Measurements from ENCODE around the gene NOC4L. TPM values are rescaled to one million over a fixed set of nuclear protein-coding genes. Genes with fewer than 3 reads are reported as not detected.

NOC4L gene
- polyA plus RNA-seq, 1 of the 3 experiments (the other 2 are of a cell fraction) = 12.9 TPM

- TF ChIP-seq RFX5 (IDR thresholded peaks at IDR 0.05; ENCODE audit: low read length) = no peak
- TF ChIP-seq GATA2 (CRISPR knock-in tag; IDR thresholded peaks at IDR 0.05) = no peak
Observed at GRCh38 chr12:132154341-132154761, 10.1 kb downstream of the NOC4L start (continued).

GRCh38 chr12:132154941-132155770 lies 10.9 kb downstream of the NOC4L start:
- no peak overlapping the region for H3K4me3 ChIP-seq (ENCODE audit: low read depth in 2 of 2, low read length in 1 of 2)
- ChIA-PET POLR2A (no interaction called here), CTCF (interaction anchor here (0.7 to 4.9 kb wide), 3 partner anchors 62 to 261 kb away, joined by 3 to 110 read pairs (median 5); no protein-coding TSS in a partner anchor)
- H3K27me3 ChIP-seq (ENCODE audit: insufficient read depth) = no peaks in the 10 kb centered on the region
- H3K9me2 ChIP-seq = no peaks in the 10 kb centered on the region
- H3K4me2 ChIP-seq = no peak overlapping the region
- no peak overlapping the region for H2AFZ ChIP-seq (ENCODE audit: low read depth)
- no peaks in the 10 kb centered on the region for H3K4me1 ChIP-seq (ENCODE audit: control insufficient read depth in 1 of 2, insufficient read depth in 2 of 2, low read depth in 1 of 2, low read length in 1 of 2)
- no peak for DNase-seq
- H3K9me3 ChIP-seq = no peaks in the 10 kb centered on the region
- 0 out of 2 replicates have a peak, but pooled peaks cover 3% of the 10 kb centered on the region for H4K20me1 ChIP-seq (ENCODE audit: insufficient read depth)
- no peak overlapping the region for H3K9ac ChIP-seq
- no peaks in the 10 kb centered on the region for H3K79me2 ChIP-seq (ENCODE audit: insufficient read depth)
- TF ChIP-seq GABPA (IDR thresholded peaks at IDR 0.05; ENCODE audit: low read depth) (no peak), FOSL2 (IDR thresholded peaks at IDR 0.05; ENCODE audit: borderline replicate concordance, low read depth) (no peak), CTCF (IDR thresholded peaks at IDR 0.05) (no peak), MXI1 (IDR thresholded peaks at IDR 0.05; ENCODE audit: low read depth, low read length) (no peak), USF1 (IDR thresholded peaks at IDR 0.05; ENCODE audit: borderline replicate concordance, low read depth) (no peak), YY1 (IDR thresholded peaks at IDR 0.05; ENCODE audit: low read depth) (no peak), POLR2AphosphoS5 (IDR thresholded peaks at IDR 0.05; ENCODE audit: low read depth, low read length) (no peak), IRF3 (IDR thresholded peaks at IDR 0.05; ENCODE audit: low read depth, low read length) (no peak), RXRA (IDR thresholded peaks at IDR 0.05; ENCODE audit: borderline replicate concordance, low read depth) (no peak), SMC3 (IDR thresholded peaks at IDR 0.05; ENCODE audit: low read depth, low read length) (no peak), EP300 (IDR thresholded peaks at IDR 0.05; ENCODE audit: borderline replicate concordance in 1 of 2, low read depth in 1 of 2, low read length in 1 of 2) (no peak)
- 91% methylated on average over 42 of the region's 51 CpGs for WGBS (ENCODE audit: low lambda C conversion rate)
- no peak overlapping the region for H3K27ac ChIP-seq (ENCODE audit: low read depth in 2 of 2, low read length in 1 of 2)
- peaks cover 0 to 8% of the 10 kb centered on the region in 2 experiments for H3K36me3 ChIP-seq (replicated peaks in 1 of 2; ENCODE audit: control insufficient read depth in 1 of 2, insufficient read depth in 2 of 2, low read length in 1 of 2)
- peaks cover 15% of the 10 kb centered on the region for H3F3A ChIP-seq (replicated peaks; ENCODE audit: insufficient read depth)

Measured in SK-N-SH (cell line).